Neuronal stem cell (in vitro differentiated cells): ENCODE measurements around the gene JOSD2.

Experiments
- DNase-seq: peaks from one replicate; pipeline ENCODE4 v3.0.0-alpha.2; 2013; ENCODE audit warnings: low spot score
- H2AFZ ChIP-seq: one replicate; pipeline ENCODE4 v1.6.1; 2013; ENCODE audit warnings: mild to moderate bottlenecking, low read length, inconsistent platforms
- H2AK5ac ChIP-seq: 2 replicates; pipeline ENCODE4 v1.6.1; 2013; ENCODE audit warnings: low read depth, mild to moderate bottlenecking, inconsistent platforms, low read length, moderate library complexity, mixed read lengths
- H2BK120ac ChIP-seq: 2 replicates; pipeline ENCODE4 v1.6.1; 2013; ENCODE audit warnings: low read depth, mild to moderate bottlenecking, inconsistent platforms, low read length, moderate library complexity, mixed read lengths
- H2BK12ac ChIP-seq: one replicate; pipeline ENCODE4 v1.6.1; 2013; ENCODE audit warnings: low read length, inconsistent platforms
- H2BK15ac ChIP-seq: 2 replicates; pipeline ENCODE4 v1.6.1; 2013; ENCODE audit warnings: mild to moderate bottlenecking, low read length, inconsistent platforms, mixed read lengths
- H2BK5ac ChIP-seq: one replicate; pipeline ENCODE4 v1.6.1; 2013; ENCODE audit warnings: inconsistent platforms, mild to moderate bottlenecking, low read length, moderate library complexity
- H3K14ac ChIP-seq: one replicate; pipeline ENCODE4 v1.6.1; 2013; ENCODE audit warnings: low read length, inconsistent platforms
- H3K18ac ChIP-seq: 2 replicates; pipeline ENCODE4 v1.6.1; 2013; ENCODE audit warnings: low read length, inconsistent platforms
- H3K23ac ChIP-seq: 2 replicates; pipeline ENCODE4 v1.6.1; 2013; ENCODE audit warnings: low read depth, mild to moderate bottlenecking, mixed read lengths, low read length, inconsistent platforms; ENCODE audit not compliant: poor library complexity
- H3K27ac ChIP-seq: replicated peaks from 3 replicates; pipeline ENCODE4 v1.5.1; 2013; ENCODE audit warnings: low read length, inconsistent platforms
- H3K27me3 ChIP-seq, 3 experiments: 2 replicates each; pipeline ENCODE4 v1.6.1; 2013; ENCODE audit warnings: low read length in 3 of 3, mild to moderate bottlenecking in 2 of 3, inconsistent platforms in 1 of 3, low read depth in 1 of 3, mixed read lengths in 1 of 3, moderate library complexity in 1 of 3; ENCODE audit not compliant: control insufficient read depth in 3 of 3, insufficient read depth in 3 of 3
- H3K36me3 ChIP-seq, 2 donors: replicated peaks in 1 of 2; 2 replicates each; pipeline ENCODE4 v1.6.1; 2013; ENCODE audit warnings: low read length in 2 of 2; ENCODE audit not compliant: control insufficient read depth in 2 of 2, insufficient read depth in 2 of 2
- H3K4ac ChIP-seq: 2 replicates; pipeline ENCODE4 v1.6.1; 2013; ENCODE audit warnings: inconsistent platforms, mild to moderate bottlenecking, low read length, moderate library complexity
- H3K4me1 ChIP-seq, 2 donors: 1 replicate in 1 of 2; 2 replicates in 1 of 2; pipeline ENCODE4 v1.6.1; 2013; ENCODE audit warnings: low read length in 2 of 2, low read depth in 1 of 2; ENCODE audit not compliant: control insufficient read depth in 2 of 2, insufficient read depth in 1 of 2
- H3K4me2 ChIP-seq: one replicate; pipeline ENCODE4 v1.6.1; 2013; ENCODE audit warnings: mild to moderate bottlenecking, low read length, inconsistent platforms; ENCODE audit not compliant: insufficient read depth, poor library complexity, severe bottlenecking
- H3K4me3 ChIP-seq, 2 donors: 2 replicates each; pipeline ENCODE4 v1.5.1; 2013; ENCODE audit warnings: low read length in 2 of 2, mild to moderate bottlenecking in 2 of 2, inconsistent platforms in 1 of 2, moderate library complexity in 1 of 2
- H3K79me1 ChIP-seq: one replicate; pipeline ENCODE4 v1.6.1; 2013; ENCODE audit warnings: low read depth, mild to moderate bottlenecking, inconsistent platforms, low read length, moderate library complexity
- H3K9ac ChIP-seq: one replicate; pipeline ENCODE4 v1.6.1; 2013; ENCODE audit warnings: mild to moderate bottlenecking, low read depth, low read length, inconsistent platforms; ENCODE audit not compliant: poor library complexity
- H3K9me3 ChIP-seq, 2 donors: replicated peaks in 1 of 2; 2 replicates each; pipeline versions ENCODE3 to v1.6.1; 2013; ENCODE audit warnings: low read length in 2 of 2, mild to moderate bottlenecking in 2 of 2, inconsistent platforms in 1 of 2, low read depth in 1 of 2, mixed read lengths in 1 of 2, moderate library complexity in 1 of 2; ENCODE audit not compliant: control insufficient read depth in 2 of 2, insufficient read depth in 1 of 2
- H4K8ac ChIP-seq: one replicate; pipeline ENCODE4 v1.6.1; 2013; ENCODE audit warnings: low read depth, mild to moderate bottlenecking, inconsistent platforms, low read length, moderate library complexity
- H4K91ac ChIP-seq: one replicate; pipeline ENCODE4 v1.6.1; 2013; ENCODE audit warnings: low read length, low read depth, mild to moderate bottlenecking, inconsistent platforms; ENCODE audit not compliant: poor library complexity
- WGBS, 2 donors: extraction: QIAGEN DNeasy Blood & Tissue Kit; methylation state at CpG; one replicate each; pipeline ENCODE4 v1.1.7; 2013; ENCODE audit warnings: missing lambda C conversion rate in 2 of 2, mixed read lengths in 1 of 2; ENCODE audit not compliant: insufficient read length in 2 of 2, insufficient replicate concordance in 1 of 2; ENCODE audit errors: extremely low coverage in 2 of 2; 5-methylcytosine and 5-hydroxymethylcytosine counted together

The JOSD2 gene

DNA sequence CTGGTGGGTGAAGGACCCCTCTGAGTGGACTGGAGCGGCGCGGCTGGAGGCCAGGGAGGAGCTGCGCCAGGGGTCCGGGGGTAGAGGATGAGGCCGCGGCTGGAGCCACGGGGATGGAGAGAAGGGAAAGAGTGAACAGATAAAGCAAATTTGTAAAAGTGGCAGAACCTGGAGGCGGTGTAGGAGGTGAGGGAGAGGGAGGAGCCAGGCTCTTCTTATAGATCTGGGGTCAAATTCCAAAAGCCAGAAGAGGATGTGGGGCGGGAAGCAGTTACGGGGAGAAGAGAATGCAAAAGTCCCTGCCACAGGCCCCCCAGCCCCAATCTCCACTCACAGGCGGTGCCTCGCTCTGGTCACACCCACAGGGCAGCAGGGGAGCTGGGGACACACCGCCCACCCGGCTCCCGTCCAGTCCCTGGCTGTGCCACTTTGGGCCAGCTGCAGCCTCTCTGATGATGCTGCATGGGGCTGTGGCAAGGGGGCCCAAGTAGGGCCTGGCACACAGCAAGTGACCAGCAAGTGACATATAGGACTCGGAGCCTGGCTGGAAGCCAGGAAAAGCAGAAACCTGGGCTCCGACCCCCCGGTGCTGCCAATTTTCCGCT lies 46.1 kb upstream of the JOSD2 start:
- Histone ChIP-seq H2AFZ (no peak overlapping the region), H3K36me3 (peaks cover 9 to 30% of the 10 kb centered on the region in 2 donors), H2BK15ac (peak overlapping the region; percentile 79), H3K9ac (peak overlapping the region; percentile 81), H2BK5ac (peak overlapping the region; percentile 71), H3K79me1 (peaks cover 28% of the 10 kb centered on the region), H2BK120ac (no peak overlapping the region), H3K27ac (peak overlapping the region; percentile 83), H4K8ac (no peak overlapping the region), H3K23ac (no peak overlapping the region), H2AK5ac (peak overlapping the region; percentile 94), H3K27me3 (no peaks in the 10 kb centered on the region), H3K4me3 (peak overlapping the region in 1 of 2 donors; percentile 23), H3K4me2 (peak overlapping the region; percentile 66), H4K91ac (no peak overlapping the region), H3K4me1 (peaks cover 11 to 27% of the 10 kb centered on the region in 2 donors), H3K9me3 (no peaks in the 10 kb centered on the region), H3K14ac (no peak overlapping the region), H3K18ac (peak overlapping the region; percentile 95), H2BK12ac (no peak overlapping the region), H3K4ac (no peak overlapping the region)
- no peak for DNase-seq
- no CpG with 5 or more reads among the region's 20 CpGs for WGBS, 2 donors

- Histone ChIP-seq H3K9ac (peak overlapping the region; percentile 91), H2BK120ac (peak overlapping the region; percentile 47), H2BK12ac (peak overlapping the region; percentile 35), H4K91ac (peak overlapping the region; percentile 94), H4K8ac (no peak overlapping the region), H3K14ac (peak overlapping the region; percentile 75), H3K9me3 (no peaks in the 10 kb centered on the region), H3K4me3 (peak overlapping the region in 1 of 2 donors; percentile 58), H3K18ac (peak overlapping the region; percentile 98), H3K4me1 (peaks cover 12 to 29% of the 10 kb centered on the region in 2 donors), H3K27me3 (no peaks in the 10 kb centered on the region), H3K4ac (peak overlapping the region; percentile 91), H3K4me2 (peak overlapping the region; percentile 87), H3K23ac (peak overlapping the region; percentile 82), H2BK15ac (peak overlapping the region; percentile 90), H3K36me3 (peaks cover 9 to 26% of the 10 kb centered on the region in 2 donors), H2BK5ac (peak overlapping the region; percentile 71), H2AK5ac (peak overlapping the region; percentile 97), H3K27ac (peak overlapping the region; percentile 83), H3K79me1 (peaks cover 28% of the 10 kb centered on the region), H2AFZ (no peak overlapping the region)
- no CpG with 5 or more reads among the region's 39 CpGs for WGBS, 2 donors
- peak; percentile 92 for DNase-seq
Measured at GRCh38 chr19:50556282-50557008, 45.5 kb upstream of the JOSD2 start.

GRCh38 chr19:50555450-50556281 lies 44.7 kb upstream of the JOSD2 start:
- peaks cover 9 to 21% of the 10 kb centered on the region in 2 donors for H3K36me3 ChIP-seq
- H2AFZ ChIP-seq = no peak overlapping the region
- H3K23ac ChIP-seq = peak overlapping the region; percentile 43
- H3K79me1 ChIP-seq = peaks cover 35% of the 10 kb centered on the region
- no peaks in the 10 kb centered on the region for H3K27me3 ChIP-seq
- no peak overlapping the region for H2BK15ac ChIP-seq
- no peaks in the 10 kb centered on the region for H3K9me3 ChIP-seq
- H2BK120ac ChIP-seq = peak overlapping the region; percentile 47
- H4K91ac ChIP-seq = no peak overlapping the region
- no peak overlapping the region for H4K8ac ChIP-seq
- H3K4me1 ChIP-seq = peaks cover 16 to 31% of the 10 kb centered on the region in 2 donors
- H2BK5ac ChIP-seq = no peak overlapping the region
- H3K27ac ChIP-seq = peak overlapping the region; percentile 43
- H3K4ac ChIP-seq = no peak overlapping the region
- H2AK5ac ChIP-seq = peak overlapping the region; percentile 97
- peak overlapping the region; percentile 98 for H3K18ac ChIP-seq
- peak overlapping the region in 1 of 2 donors; percentile 42 for H3K4me3 ChIP-seq
- peak overlapping the region; percentile 44 for H3K9ac ChIP-seq
- H2BK12ac ChIP-seq = no peak overlapping the region
- WGBS, 2 donors = no CpG with 5 or more reads among the region's 28 CpGs
- DNase-seq = no peak
- H3K14ac ChIP-seq = peak overlapping the region; percentile 1
- peak overlapping the region; percentile 87 for H3K4me2 ChIP-seq
